Peyer's patch (tissue), 4 donors: ENCODE data around the gene KAZN. TPM values are rescaled to one million over a fixed set of nuclear protein-coding genes. Genes with fewer than 3 reads are reported as not detected.
A peak's percentile ranks its signal among the peaks of the same experiment; 100 is the strongest.

Experiments used
- DNase-seq, 3 donors: peaks; one replicate each; pipeline ENCODE4 v3.0.0-alpha.2; 2017 to 2019
- H3K27ac ChIP-seq, 4 donors: fragments of 200-600 bp; sonication (generic); one replicate each; pipeline ENCODE4 v1.5.1; 2016 to 2019
- H3K27me3 ChIP-seq, 2 donors: fragments of 200-600 bp; sonication (generic); one replicate each; pipeline ENCODE4 v1.5.1; 2019
- H3K36me3 ChIP-seq, 3 donors: fragments of 200-600 bp; sonication (generic); one replicate each; pipeline ENCODE4 v1.5.1; 2016 to 2019
- H3K4me1 ChIP-seq, 4 donors: fragments of 200-600 bp; sonication (generic); one replicate each; pipeline ENCODE4 v1.5.1; 2016 to 2019
- H3K4me3 ChIP-seq, 4 donors: fragments of 200-600 bp; sonication (generic); 1 replicate in 3 of 4; 2 replicates in 1 of 4; pipeline ENCODE4 v1.5.1; 2016 to 2019; ENCODE audit warnings: mild to moderate bottlenecking in 1 of 4
- H3K9me3 ChIP-seq, 4 donors: fragments of 200-600 bp; sonication (generic); one replicate each; pipeline ENCODE4 v1.5.1; 2016 to 2019; ENCODE audit warnings: mild to moderate bottlenecking in 1 of 4
- POLR2A ChIP-seq, 2 donors: fragments of 450-650 bp; IDR thresholded peaks; one replicate each; pipeline ENCODE4 v1.5.1; 2017; ENCODE audit warnings: antibody characterized with exemption in 2 of 2, mild to moderate bottlenecking in 2 of 2, moderate library complexity in 2 of 2
- total RNA-seq, 4 donors: library from RNA; depleted of rRNA; stranded (reverse); fragments of >200 nt; gene quantifications; one replicate each; pipeline ENCODE4 v1.1.0, GENCODE V29; 2016
- TF ChIP-seq, protein P1 (sequence below), 6 experiments: fragments of 450-650 bp in 4 of 6; fragments of 200-600 bp in 2 of 6; sonication (generic) in 1 of 6; IDR thresholded peaks; one replicate each; pipeline ENCODE4 v1.5.1; 2017 to 2019; ENCODE audit warnings: antibody characterized with exemption in 6 of 6, mild to moderate bottlenecking in 3 of 6, moderate library complexity in 1 of 6

KAZN gene
- total RNA-seq, 4 donors from 2014 or later: 14.9 to 25.5 (median 21.7) TPM

GRCh38 chr1:14596591-14596990 lies 1.9 kb upstream of the KAZN start:
- Histone ChIP-seq H3K9me3 (no peaks in the 10 kb centered on the region), H3K4me1 (peaks cover 0 to 15% (median 0%) of the 10 kb centered on the region in 4 donors), H3K36me3 (no peaks in the 10 kb centered on the region), H3K4me3 (no peak overlapping the region), H3K27ac (no peak overlapping the region), H3K27me3 (peaks cover 0 to 15% of the 10 kb centered on the region in 2 donors)
- no peak for TF ChIP-seq POLR2A (IDR thresholded peaks at IDR 0.05)
- TF ChIP-seq, protein P1, sequence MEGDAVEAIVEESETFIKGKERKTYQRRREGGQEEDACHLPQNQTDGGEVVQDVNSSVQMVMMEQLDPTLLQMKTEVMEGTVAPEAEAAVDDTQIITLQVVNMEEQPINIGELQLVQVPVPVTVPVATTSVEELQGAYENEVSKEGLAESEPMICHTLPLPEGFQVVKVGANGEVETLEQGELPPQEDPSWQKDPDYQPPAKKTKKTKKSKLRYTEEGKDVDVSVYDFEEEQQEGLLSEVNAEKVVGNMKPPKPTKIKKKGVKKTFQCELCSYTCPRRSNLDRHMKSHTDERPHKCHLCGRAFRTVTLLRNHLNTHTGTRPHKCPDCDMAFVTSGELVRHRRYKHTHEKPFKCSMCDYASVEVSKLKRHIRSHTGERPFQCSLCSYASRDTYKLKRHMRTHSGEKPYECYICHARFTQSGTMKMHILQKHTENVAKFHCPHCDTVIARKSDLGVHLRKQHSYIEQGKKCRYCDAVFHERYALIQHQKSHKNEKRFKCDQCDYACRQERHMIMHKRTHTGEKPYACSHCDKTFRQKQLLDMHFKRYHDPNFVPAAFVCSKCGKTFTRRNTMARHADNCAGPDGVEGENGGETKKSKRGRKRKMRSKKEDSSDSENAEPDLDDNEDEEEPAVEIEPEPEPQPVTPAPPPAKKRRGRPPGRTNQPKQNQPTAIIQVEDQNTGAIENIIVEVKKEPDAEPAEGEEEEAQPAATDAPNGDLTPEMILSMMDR (IDR thresholded peaks at IDR 0.05): no peak
- DNase-seq: no peak

DNA sequence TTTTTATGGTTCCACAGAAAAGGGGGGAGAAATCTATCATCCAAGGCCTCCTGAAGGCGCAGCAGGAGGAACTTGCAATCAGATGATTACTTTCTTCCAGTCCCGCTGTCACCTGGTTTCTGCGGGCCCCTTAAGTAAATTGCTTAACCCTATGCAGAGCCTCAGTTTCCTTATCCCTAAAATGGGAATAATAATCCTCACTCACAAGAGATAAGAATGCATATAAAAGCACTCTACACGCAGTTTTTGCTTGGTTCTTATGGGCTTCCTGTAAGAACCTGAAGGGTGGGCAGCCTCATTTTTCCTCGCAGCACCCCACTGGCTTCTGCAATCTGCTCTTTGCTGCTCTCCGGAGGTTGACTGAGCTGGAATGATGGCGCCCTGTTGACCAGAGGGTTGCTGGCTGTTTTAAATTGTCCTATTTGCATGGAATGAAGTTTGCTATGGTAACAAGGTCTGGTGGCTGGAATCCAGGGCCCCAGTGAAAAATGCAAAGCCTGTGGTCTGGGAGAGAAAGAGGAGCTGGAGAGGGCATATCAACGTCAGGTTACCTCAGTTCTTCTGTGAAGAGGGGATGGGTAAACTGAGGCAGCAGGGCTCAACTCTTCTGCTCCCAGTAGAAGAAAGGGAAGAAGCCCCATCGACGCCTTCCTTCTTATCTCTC lies 1.0 kb upstream of the KAZN start:
- H3K4me3 ChIP-seq: peak overlapping the region in 1 of 4 donors; percentile 48
- H3K36me3 ChIP-seq: no peaks in the 10 kb centered on the region
- H3K27ac ChIP-seq: no peak overlapping the region
- no peaks in the 10 kb centered on the region for H3K9me3 ChIP-seq
- peaks cover 0 to 15% of the 10 kb centered on the region in 2 donors for H3K27me3 ChIP-seq
- TF ChIP-seq POLR2A (IDR thresholded peaks at IDR 0.05): no peak
- TF ChIP-seq, protein P1 (IDR thresholded peaks at IDR 0.05): no peak
- no peak for DNase-seq
- peaks cover 0 to 15% (median 0%) of the 10 kb centered on the region in 4 donors for H3K4me1 ChIP-seq

- DNase-seq: no peak
- peak overlapping the region; percentile 18 to 48 (median 30) for H3K4me3 ChIP-seq
- peaks cover 0 to 15% (median 0%) of the 10 kb centered on the region in 4 donors for H3K4me1 ChIP-seq
- no peak for TF ChIP-seq POLR2A (IDR thresholded peaks at IDR 0.05)
- TF ChIP-seq, protein P1 (IDR thresholded peaks at IDR 0.05): no peak
- no peaks in the 10 kb centered on the region for H3K36me3 ChIP-seq
- H3K27ac ChIP-seq: peak overlapping the region in 1 of 4 donors; percentile 50
- H3K9me3 ChIP-seq: no peaks in the 10 kb centered on the region
- H3K27me3 ChIP-seq: peaks cover 0 to 15% of the 10 kb centered on the region in 2 donors
Measured at GRCh38 chr1:14598007-14598497, 433 bp upstream of the KAZN start.

- H3K36me3 ChIP-seq: no peaks in the 10 kb centered on the region
- DNase-seq: no peak
Measured at GRCh38 chr1:14599183-14599791, 802 bp downstream of the KAZN start.

GRCh38 chr1:14599800-14600199 lies 1.3 kb downstream of the KAZN start:
- no peak overlapping the region for H3K27ac ChIP-seq
- DNase-seq: no peak
- H3K27me3 ChIP-seq: peaks cover 0 to 15% of the 10 kb centered on the region in 2 donors
- H3K36me3 ChIP-seq: no peaks in the 10 kb centered on the region
- TF ChIP-seq POLR2A (IDR thresholded peaks at IDR 0.05): no peak
- TF ChIP-seq, protein P1 (IDR thresholded peaks at IDR 0.05): no peak
- H3K4me3 ChIP-seq: peak overlapping the region in 1 of 4 donors; percentile 48
- no peaks in the 10 kb centered on the region for H3K9me3 ChIP-seq
- H3K4me1 ChIP-seq: peaks cover 0 to 15% (median 0%) of the 10 kb centered on the region in 4 donors

More at GRCh38 chr1:14599183-14599791, 802 bp downstream of the KAZN start:
- Histone ChIP-seq H3K27me3 (peaks cover 0 to 15% of the 10 kb centered on the region in 2 donors), H3K9me3 (no peaks in the 10 kb centered on the region), H3K4me3 (peak overlapping the region; percentile 18 to 48 (median 30)), H3K4me1 (peaks cover 0 to 15% (median 0%) of the 10 kb centered on the region in 4 donors), H3K27ac (peak overlapping the region in 1 of 4 donors; percentile 50)
- TF ChIP-seq POLR2A (IDR thresholded peaks at IDR 0.05): no peak
- TF ChIP-seq, protein P1 (IDR thresholded peaks at IDR 0.05): no peak
